ENCODE results near the gene TRIM63. TPM values are rescaled to one million over a fixed set of nuclear protein-coding genes. Genes with fewer than 3 reads are reported as not detected.

TRIM63 gene
- total and polyA plus RNA-seq, 2 of the 13 experiments (the other 11 are each of a cell fraction or from before 2014, with no cell fraction given): not detected

DNA sequence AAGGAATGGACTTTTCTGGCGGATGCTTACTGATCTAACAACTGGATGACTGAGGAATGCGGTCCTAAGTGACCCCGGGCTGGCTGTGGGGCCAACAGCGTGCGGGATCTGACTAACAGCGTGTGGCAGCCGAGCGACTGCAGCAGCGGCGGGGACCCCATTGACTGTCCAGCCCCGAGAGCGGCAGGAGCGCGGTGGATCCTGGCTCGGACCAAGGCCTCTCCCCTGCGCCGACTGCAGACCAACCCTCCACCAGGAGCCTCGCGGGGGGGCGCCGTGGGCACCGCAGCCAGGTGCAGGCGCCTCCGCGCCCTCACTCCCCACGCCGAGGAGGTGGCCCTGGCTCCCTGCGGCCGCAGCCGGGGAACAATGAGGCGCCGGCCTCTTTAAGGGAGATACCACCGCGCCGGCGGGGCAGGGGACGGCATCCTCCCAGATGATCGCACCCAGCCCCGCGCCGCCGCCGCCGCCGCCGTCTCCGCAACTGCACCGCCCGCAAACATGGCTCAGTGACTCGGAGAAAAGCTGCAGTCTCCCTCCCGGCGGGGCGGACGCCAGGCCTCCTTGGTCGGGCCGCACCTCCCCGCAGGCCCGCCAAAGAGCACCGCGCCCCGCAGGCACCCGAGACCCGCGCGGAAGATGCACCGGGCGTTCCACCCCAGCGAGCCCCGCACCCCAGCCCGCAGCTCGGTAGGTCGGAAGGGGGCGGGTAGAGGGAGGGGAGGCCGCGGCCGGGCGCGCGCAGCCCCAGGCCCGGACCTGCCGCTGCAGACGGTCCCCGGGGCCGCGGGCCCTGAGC, 43.5 kb upstream of the TRIM63 start (continued):
- TF ChIP-seq, protein P1, sequence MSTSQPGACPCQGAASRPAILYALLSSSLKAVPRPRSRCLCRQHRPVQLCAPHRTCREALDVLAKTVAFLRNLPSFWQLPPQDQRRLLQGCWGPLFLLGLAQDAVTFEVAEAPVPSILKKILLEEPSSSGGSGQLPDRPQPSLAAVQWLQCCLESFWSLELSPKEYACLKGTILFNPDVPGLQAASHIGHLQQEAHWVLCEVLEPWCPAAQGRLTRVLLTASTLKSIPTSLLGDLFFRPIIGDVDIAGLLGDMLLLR (CRISPR knock-in tag; IDR thresholded peaks at IDR 0.05): 0 out of 2 replicates have a peak, but pooled peaks have one; percentile 31
- TF ChIP-seq, protein P2, sequence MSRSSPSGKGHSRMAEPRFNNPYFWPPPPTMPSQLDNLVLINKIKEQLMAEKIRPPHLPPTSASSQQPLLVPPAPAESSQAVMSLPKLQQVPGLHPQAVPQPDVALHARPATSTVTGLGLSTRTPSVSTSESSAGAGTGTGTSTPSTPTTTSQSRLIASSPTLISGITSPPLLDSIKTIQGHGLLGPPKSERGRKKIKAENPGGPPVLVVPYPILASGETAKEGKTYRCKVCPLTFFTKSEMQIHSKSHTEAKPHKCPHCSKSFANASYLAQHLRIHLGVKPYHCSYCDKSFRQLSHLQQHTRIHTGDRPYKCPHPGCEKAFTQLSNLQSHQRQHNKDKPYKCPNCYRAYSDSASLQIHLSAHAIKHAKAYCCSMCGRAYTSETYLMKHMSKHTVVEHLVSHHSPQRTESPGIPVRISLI (CRISPR knock-in tag; IDR thresholded peaks at IDR 0.05; ENCODE audit: borderline replicate concordance): no peak
- TF ChIP-seq MIER2 (CRISPR knock-in tag; IDR thresholded peaks at IDR 0.05): no peak
- TF ChIP-seq, protein P3, sequence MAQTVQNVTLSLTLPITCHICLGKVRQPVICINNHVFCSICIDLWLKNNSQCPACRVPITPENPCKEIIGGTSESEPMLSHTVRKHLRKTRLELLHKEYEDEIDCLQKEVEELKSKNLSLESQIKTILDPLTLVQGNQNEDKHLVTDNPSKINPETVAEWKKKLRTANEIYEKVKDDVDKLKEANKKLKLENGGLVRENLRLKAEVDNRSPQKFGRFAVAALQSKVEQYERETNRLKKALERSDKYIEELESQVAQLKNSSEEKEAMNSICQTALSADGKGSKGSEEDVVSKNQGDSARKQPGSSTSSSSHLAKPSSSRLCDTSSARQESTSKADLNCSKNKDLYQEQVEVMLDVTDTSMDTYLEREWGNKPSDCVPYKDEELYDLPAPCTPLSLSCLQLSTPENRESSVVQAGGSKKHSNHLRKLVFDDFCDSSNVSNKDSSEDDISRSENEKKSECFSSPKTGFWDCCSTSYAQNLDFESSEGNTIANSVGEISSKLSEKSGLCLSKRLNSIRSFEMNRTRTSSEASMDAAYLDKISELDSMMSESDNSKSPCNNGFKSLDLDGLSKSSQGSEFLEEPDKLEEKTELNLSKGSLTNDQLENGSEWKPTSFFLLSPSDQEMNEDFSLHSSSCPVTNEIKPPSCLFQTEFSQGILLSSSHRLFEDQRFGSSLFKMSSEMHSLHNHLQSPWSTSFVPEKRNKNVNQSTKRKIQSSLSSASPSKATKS (CRISPR knock-in tag; IDR thresholded peaks at IDR 0.05): no peak
- TF ChIP-seq, protein P4, sequence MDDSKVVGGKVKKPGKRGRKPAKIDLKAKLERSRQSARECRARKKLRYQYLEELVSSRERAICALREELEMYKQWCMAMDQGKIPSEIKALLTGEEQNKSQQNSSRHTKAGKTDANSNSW (CRISPR knock-in tag; IDR thresholded peaks at IDR 0.05; ENCODE audit: borderline replicate concordance): no peak
- no peak for TF ChIP-seq MTF2 (CRISPR knock-in tag; IDR thresholded peaks at IDR 0.05; ENCODE audit: borderline replicate concordance)
- TF ChIP-seq HOXA9 (CRISPR knock-in tag; IDR thresholded peaks at IDR 0.05; ENCODE audit: borderline replicate concordance): 0 out of 2 replicates have a peak, but pooled peaks have one; percentile 25
- TF ChIP-seq MXI1 (IDR thresholded peaks at IDR 0.05; ENCODE audit: borderline replicate concordance, low read depth, low read length): peak; percentile 30; the same call in 1 of the 3 replicates
- 0 out of 2 replicates have a peak, but pooled peaks have one; percentile 62 for TF ChIP-seq ZNF552 (CRISPR knock-in tag; IDR thresholded peaks at IDR 0.05; ENCODE audit: borderline replicate concordance)
- no peak; the same call in 1 of the 2 replicates for TF ChIP-seq MTA1 (CRISPR knock-in tag; IDR thresholded peaks at IDR 0.05; ENCODE audit: borderline replicate concordance)
- no peak for TF ChIP-seq ZNF224 (CRISPR knock-in tag; IDR thresholded peaks at IDR 0.05)
- TF ChIP-seq, protein P5, sequence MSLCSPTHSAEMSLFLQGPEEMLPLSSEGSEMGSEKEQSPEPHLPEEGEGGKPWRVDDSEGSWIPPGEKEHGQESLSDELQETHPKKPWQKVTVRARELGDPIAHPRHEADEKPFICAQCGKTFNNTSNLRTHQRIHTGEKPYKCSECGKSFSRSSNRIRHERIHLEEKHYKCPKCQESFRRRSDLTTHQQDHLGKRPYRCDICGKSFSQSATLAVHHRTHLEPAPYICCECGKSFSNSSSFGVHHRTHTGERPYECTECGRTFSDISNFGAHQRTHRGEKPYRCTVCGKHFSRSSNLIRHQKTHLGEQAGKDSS (CRISPR knock-in tag; IDR thresholded peaks at IDR 0.05; ENCODE audit: borderline replicate concordance, low read depth): no peak
- peak; percentile 43; the same call in 1 of the 2 replicates for TF ChIP-seq RXRA (CRISPR knock-in tag; IDR thresholded peaks at IDR 0.05)
- no peak for TF ChIP-seq ZNF235 (CRISPR knock-in tag; IDR thresholded peaks at IDR 0.05; ENCODE audit: borderline replicate concordance)
- peak; percentile 14; the same call in 1 of the 2 replicates for TF ChIP-seq ZNF292 (CRISPR knock-in tag; IDR thresholded peaks at IDR 0.05; ENCODE audit: borderline replicate concordance, low read depth)
- 0 out of 2 replicates have a peak, but pooled peaks have one; percentile 61 for TF ChIP-seq BRD4 (CRISPR knock-in tag; IDR thresholded peaks at IDR 0.05)
- TF ChIP-seq, protein P6, sequence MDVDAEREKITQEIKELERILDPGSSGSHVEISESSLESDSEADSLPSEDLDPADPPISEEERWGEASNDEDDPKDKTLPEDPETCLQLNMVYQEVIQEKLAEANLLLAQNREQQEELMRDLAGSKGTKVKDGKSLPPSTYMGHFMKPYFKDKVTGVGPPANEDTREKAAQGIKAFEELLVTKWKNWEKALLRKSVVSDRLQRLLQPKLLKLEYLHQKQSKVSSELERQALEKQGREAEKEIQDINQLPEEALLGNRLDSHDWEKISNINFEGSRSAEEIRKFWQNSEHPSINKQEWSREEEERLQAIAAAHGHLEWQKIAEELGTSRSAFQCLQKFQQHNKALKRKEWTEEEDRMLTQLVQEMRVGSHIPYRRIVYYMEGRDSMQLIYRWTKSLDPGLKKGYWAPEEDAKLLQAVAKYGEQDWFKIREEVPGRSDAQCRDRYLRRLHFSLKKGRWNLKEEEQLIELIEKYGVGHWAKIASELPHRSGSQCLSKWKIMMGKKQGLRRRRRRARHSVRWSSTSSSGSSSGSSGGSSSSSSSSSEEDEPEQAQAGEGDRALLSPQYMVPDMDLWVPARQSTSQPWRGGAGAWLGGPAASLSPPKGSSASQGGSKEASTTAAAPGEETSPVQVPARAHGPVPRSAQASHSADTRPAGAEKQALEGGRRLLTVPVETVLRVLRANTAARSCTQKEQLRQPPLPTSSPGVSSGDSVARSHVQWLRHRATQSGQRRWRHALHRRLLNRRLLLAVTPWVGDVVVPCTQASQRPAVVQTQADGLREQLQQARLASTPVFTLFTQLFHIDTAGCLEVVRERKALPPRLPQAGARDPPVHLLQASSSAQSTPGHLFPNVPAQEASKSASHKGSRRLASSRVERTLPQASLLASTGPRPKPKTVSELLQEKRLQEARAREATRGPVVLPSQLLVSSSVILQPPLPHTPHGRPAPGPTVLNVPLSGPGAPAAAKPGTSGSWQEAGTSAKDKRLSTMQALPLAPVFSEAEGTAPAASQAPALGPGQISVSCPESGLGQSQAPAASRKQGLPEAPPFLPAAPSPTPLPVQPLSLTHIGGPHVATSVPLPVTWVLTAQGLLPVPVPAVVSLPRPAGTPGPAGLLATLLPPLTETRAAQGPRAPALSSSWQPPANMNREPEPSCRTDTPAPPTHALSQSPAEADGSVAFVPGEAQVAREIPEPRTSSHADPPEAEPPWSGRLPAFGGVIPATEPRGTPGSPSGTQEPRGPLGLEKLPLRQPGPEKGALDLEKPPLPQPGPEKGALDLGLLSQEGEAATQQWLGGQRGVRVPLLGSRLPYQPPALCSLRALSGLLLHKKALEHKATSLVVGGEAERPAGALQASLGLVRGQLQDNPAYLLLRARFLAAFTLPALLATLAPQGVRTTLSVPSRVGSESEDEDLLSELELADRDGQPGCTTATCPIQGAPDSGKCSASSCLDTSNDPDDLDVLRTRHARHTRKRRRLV (CRISPR knock-in tag; IDR thresholded peaks at IDR 0.05): peak; percentile 24; the same call in 1 of the 2 replicates
